Testis (tissue), 2 donors: ENCODE data around the gene PEAK3.

Source experiments
- CTCF ChIP-seq, 3 experiments: fragments of 450-650 bp in 2 of 3; fragments of 200-600 bp in 1 of 3; sonication (generic) in 1 of 3; IDR thresholded peaks; one replicate each; pipeline ENCODE4 v1.5.1; 2016 to 2019; ENCODE audit warnings: antibody characterized with exemption in 3 of 3, mild to moderate bottlenecking in 2 of 3, moderate library complexity in 1 of 3
- POLR2A ChIP-seq: fragments of 450-650 bp; IDR thresholded peaks from one replicate; pipeline ENCODE4 v1.6.1; 2017; ENCODE audit warnings: antibody characterized with exemption, mild to moderate bottlenecking, moderate library complexity

GRCh38 chr19:2232286-2233151 lies 49.5 kb downstream of the PEAK3 start:
- TF ChIP-seq CTCF (IDR thresholded peaks at IDR 0.05): no peak
- TF ChIP-seq POLR2A: no peak
